ENCODE results near the gene LEF1. TPM values are rescaled to one million over a fixed set of nuclear protein-coding genes. Genes with fewer than 3 reads are reported as not detected.

Gene LEF1
- total and polyA plus RNA-seq, 2 experiments from 2014 or later = 0.50 to 0.73 TPM

- no peaks in the 10 kb centered on the region for H3K9me3 Mint-ChIP-seq
- H3K27me3 Mint-ChIP-seq (ENCODE audit: insufficient read depth, low read depth, poor library complexity) = peaks cover 3% of the 10 kb centered on the region
- H3K4me3 Mint-ChIP-seq = no peak overlapping the region
- Histone ChIP-seq H3K79me2 (replicated peaks; ENCODE audit: insufficient read depth) (no peaks in the 10 kb centered on the region), H3K36me3 (ENCODE audit: insufficient read depth) (no peaks in the 10 kb centered on the region), H3K4me2 (no peak overlapping the region), H3K9me2 (ENCODE audit: insufficient read depth) (0 out of 2 replicates have a peak, but pooled peaks cover 3% of the 10 kb centered on the region), H4K20me1 (replicated peaks; ENCODE audit: insufficient read depth) (no peaks in the 10 kb centered on the region), H3K27ac (ENCODE audit: low read depth) (no peak overlapping the region), H3F3A (replicated peaks; ENCODE audit: low read depth) (no peaks in the 10 kb centered on the region), H2AFZ (no peak overlapping the region), H3K4me3 (no peak overlapping the region), H3K27me3 (ENCODE audit: insufficient read depth) (no peaks in the 10 kb centered on the region), H3K4me1 (ENCODE audit: insufficient read depth) (peaks cover 3% of the 10 kb centered on the region; the same call in 1 of the 2 replicates)
- H3K4me1 Mint-ChIP-seq = peaks cover 12% of the 10 kb centered on the region
- H3K36me3 Mint-ChIP-seq (ENCODE audit: low read depth) = no peaks in the 10 kb centered on the region
- H3K27ac Mint-ChIP-seq = no peak overlapping the region
- ATAC-seq (no peak), DNase-seq (ENCODE audit: low spot score) (no peak)
- no peak for TF ChIP-seq EZH2phosphoT487 (IDR thresholded peaks at IDR 0.05; ENCODE audit: unreplicated experiment)
- TF ChIP-seq ZNF462 (CRISPR knock-in tag; IDR thresholded peaks at IDR 0.05) = no peak
- TF ChIP-seq ZNF114 (CRISPR knock-in tag; IDR thresholded peaks at IDR 0.05) = no peak
- no peak for TF ChIP-seq REST (IDR thresholded peaks at IDR 0.05; ENCODE audit: unreplicated experiment)
- TF ChIP-seq ETS1 (IDR thresholded peaks at IDR 0.05) = no peak
- no peak for TF ChIP-seq JUNB (IDR thresholded peaks at IDR 0.05; ENCODE audit: unreplicated experiment)
- TF ChIP-seq CTCF (conservative IDR thresholded peaks at IDR 0.05; ENCODE audit: low read depth in 2 of 2) = no peak
- TF ChIP-seq STAT1 (IDR thresholded peaks at IDR 0.05; ENCODE audit: unreplicated experiment) = no peak
- no peak for TF ChIP-seq NANOG (IDR thresholded peaks at IDR 0.05; ENCODE audit: borderline replicate concordance)
- no peak for TF ChIP-seq POLR2AphosphoS5 (IDR thresholded peaks at IDR 0.05; ENCODE audit: low read depth)
- TF ChIP-seq EZH2 (IDR thresholded peaks at IDR 0.05; ENCODE audit: low read depth, unreplicated experiment) = no peak
- no peak for TF ChIP-seq ZNF331 (CRISPR knock-in tag; IDR thresholded peaks at IDR 0.05; ENCODE audit: low read depth)
- TF ChIP-seq CREB1 (CRISPR knock-in tag; IDR thresholded peaks at IDR 0.05; ENCODE audit: low read depth) = no peak
Measured at GRCh38 chr4:108099838-108100237, 68.9 kb downstream of the LEF1 start.

All from GM23338 (cell line).